ENCODE measurements around the gene PRKAR2B.

PRKAR2B gene

GRCh38 chr7:107044347-107045194 is at the start of gene PRKAR2B:
PRKAR2B (plus strand) TSS chr7:107044705; CDS start chr7:107044908, 203 bp downstream.
- peak; percentile 70 for ATAC-seq
- TF ChIP-seq TSHZ2 (CRISPR knock-in tag; IDR thresholded peaks at IDR 0.05) (0 out of 2 replicates have a peak, but pooled peaks have one; percentile 38), ZFP3 (CRISPR knock-in tag; IDR thresholded peaks at IDR 0.05) (peak; percentile 100), ARNTL (CRISPR knock-in tag; IDR thresholded peaks at IDR 0.05; ENCODE audit: borderline replicate concordance, low read depth) (no peak)

- no peak for TF ChIP-seq TOX (CRISPR knock-in tag; IDR thresholded peaks at IDR 0.05; ENCODE audit: borderline replicate concordance)
- TF ChIP-seq TCF4 (CRISPR knock-in tag; IDR thresholded peaks at IDR 0.05; ENCODE audit: borderline replicate concordance), result no peak
- TF ChIP-seq BACH2 (CRISPR knock-in tag; IDR thresholded peaks at IDR 0.05; ENCODE audit: borderline replicate concordance), result no peak
- TF ChIP-seq RARB (CRISPR knock-in tag; IDR thresholded peaks at IDR 0.05), result no peak
- no peak for TF ChIP-seq PATZ1 (CRISPR knock-in tag; IDR thresholded peaks at IDR 0.05; ENCODE audit: borderline replicate concordance)
- no peak for TF ChIP-seq POU6F1 (CRISPR knock-in tag; IDR thresholded peaks at IDR 0.05; ENCODE audit: borderline replicate concordance, low read depth)
- no peak for TF ChIP-seq ZC3H10 (CRISPR knock-in tag; IDR thresholded peaks at IDR 0.05)
- TF ChIP-seq ZNF565 (CRISPR knock-in tag; conservative IDR thresholded peaks at IDR 0.05; ENCODE audit: low read depth), result no peak
- no peak for TF ChIP-seq CREB5 (CRISPR knock-in tag; IDR thresholded peaks at IDR 0.05; ENCODE audit: low read depth)
- TF ChIP-seq SNAI2 (CRISPR knock-in tag; IDR thresholded peaks at IDR 0.05), result no peak
- no peak for TF ChIP-seq TSHZ2 (CRISPR knock-in tag; IDR thresholded peaks at IDR 0.05)
- no peak for TF ChIP-seq CSDC2 (CRISPR knock-in tag; IDR thresholded peaks at IDR 0.05)
- no peak for TF ChIP-seq ZFP30 (CRISPR knock-in tag; IDR thresholded peaks at IDR 0.05)
- TF ChIP-seq ZNF70 (CRISPR knock-in tag; IDR thresholded peaks at IDR 0.05), result no peak
- TF ChIP-seq OSR1 (CRISPR knock-in tag; IDR thresholded peaks at IDR 0.05), result no peak
- no peak for TF ChIP-seq GLIS3 (CRISPR knock-in tag; IDR thresholded peaks at IDR 0.05)
- no peak for TF ChIP-seq ARNTL (CRISPR knock-in tag; IDR thresholded peaks at IDR 0.05; ENCODE audit: borderline replicate concordance, low read depth)
- no peak for ATAC-seq
Observed at GRCh38 chr7:106994833-106995232, 49.7 kb upstream of the PRKAR2B start.
